Lung (tissue), 12 donors: Measurements from ENCODE around the gene TSPAN18. TPM values are rescaled to one million over a fixed set of nuclear protein-coding genes. Genes with fewer than 3 reads are reported as not detected.

ENCODE experiments used
- ATAC-seq: fragments of 200-7000 bp; cut with Tn5 transposase; one replicate; pipeline ENCODE4 v1.9.1; 2020; ENCODE audit warnings: moderate number of reproducible peaks; ENCODE audit not compliant: insufficient read depth, low FRiP score
- DNase-seq, 3 donors: peaks; one replicate each; pipeline ENCODE4 v3.0.0-alpha.2; 2013 to 2017
- H3K27ac ChIP-seq, 2 donors: one replicate each; pipeline ENCODE4 v1.5.1; 2013; ENCODE audit warnings: mild to moderate bottlenecking in 2 of 2, moderate library complexity in 2 of 2, control low read depth in 1 of 2, inconsistent platforms in 1 of 2, low read depth in 1 of 2, low read length in 1 of 2
- H3K27me3 ChIP-seq, 3 donors: one replicate each; pipeline ENCODE4 v1.5.1; 2013; ENCODE audit warnings: low read length in 2 of 3; ENCODE audit not compliant: control insufficient read depth in 3 of 3, insufficient read depth in 3 of 3
- H3K36me3 ChIP-seq, 4 donors: one replicate each; pipeline ENCODE4 v1.5.1; 2013; ENCODE audit warnings: low read length in 4 of 4, mild to moderate bottlenecking in 1 of 4, moderate library complexity in 1 of 4; ENCODE audit not compliant: control insufficient read depth in 4 of 4, insufficient read depth in 4 of 4
- H3K4me1 ChIP-seq, 5 donors: one replicate each; pipeline ENCODE4 v1.5.1; 2013; ENCODE audit warnings: low read length in 5 of 5, mild to moderate bottlenecking in 2 of 5, moderate library complexity in 1 of 5; ENCODE audit not compliant: control insufficient read depth in 5 of 5, insufficient read depth in 5 of 5
- H3K4me3 ChIP-seq: one replicate; pipeline ENCODE4 v1.5.1; 2013; ENCODE audit warnings: mild to moderate bottlenecking, control low read depth, moderate library complexity
- H3K9ac ChIP-seq, 2 donors: one replicate each; pipeline ENCODE4 v1.5.1; 2013; ENCODE audit warnings: low read length in 2 of 2, control low read depth in 1 of 2; ENCODE audit not compliant: insufficient read depth in 1 of 2
- H3K9me3 ChIP-seq, 4 donors: one replicate each; pipeline ENCODE4 v1.5.1; 2013; ENCODE audit warnings: low read length in 3 of 4, mild to moderate bottlenecking in 1 of 4, moderate library complexity in 1 of 4; ENCODE audit not compliant: control insufficient read depth in 4 of 4, insufficient read depth in 3 of 4
- CTCF ChIP-seq: IDR thresholded peaks from 2 replicates; pipeline ENCODE4 v1.5.1; 2012; ENCODE audit warnings: mild to moderate bottlenecking; ENCODE audit errors: control extremely low read depth, extremely low read depth
- WGBS, 2 donors: extraction: QIAGEN DNeasy Blood & Tissue Kit; methylation state at CpG; one replicate each; pipeline ENCODE4 v1.1.7; 2013; 5-methylcytosine and 5-hydroxymethylcytosine counted together
- polyA plus RNA-seq, 2 donors: library from polyadenylated mRNA; stranded (reverse); fragments of 200-250 nt; gene quantifications; one replicate each; pipeline ENCODE4 v1.2.1, GENCODE V29; 2013
- total RNA-seq, 2 donors: library from RNA; depleted of rRNA in 1 of 2; stranded (reverse); fragments of >200 nt in 1 of 2; gene quantifications; one replicate each; pipeline ENCODE4 v1.2.1, GENCODE V29; 2014 to 2021
- donor health status: control.
- donor health status: control.
- donor health status: Bipolar disorder and iron deficiency.
- donor health status: healthy.
- donor health status: DM: yes; HTN: yes; CAD: no.

TSPAN18 gene
- total and polyA plus RNA-seq, 4 donors: 8.3 to 40.7 (median 21.4) TPM

- H3K4me3 ChIP-seq: no peak overlapping the region
- peak; percentile 12 for TF ChIP-seq CTCF
- DNase-seq (peak in 1 of 3 donors; percentile 11), ATAC-seq (no peak)
- H3K4me1 ChIP-seq: peaks cover 5 to 25% (median 14%) of the 10 kb centered on the region in 5 donors
- peak overlapping the region in 1 of 2 donors; percentile 7 for H3K27ac ChIP-seq
- H3K36me3 ChIP-seq: no peaks in the 10 kb centered on the region
- H3K27me3 ChIP-seq: no peaks in the 10 kb centered on the region
- H3K9me3 ChIP-seq: no peaks in the 10 kb centered on the region
- no peak overlapping the region for H3K9ac ChIP-seq
- 45 to 46% methylated on average over 12 of the region's 12 CpGs for WGBS, 2 donors
These were observed 48.7 kb downstream of the TSPAN18 start for GRCh38 chr11:44775366-44775984.

GRCh38 chr11:44775985-44776446 lies 49.3 kb downstream of the TSPAN18 start:
- Histone ChIP-seq H3K36me3 (no peaks in the 10 kb centered on the region), H3K4me1 (peaks cover 6 to 27% (median 15%) of the 10 kb centered on the region in 5 donors), H3K9ac (no peak overlapping the region), H3K4me3 (no peak overlapping the region), H3K27ac (no peak overlapping the region), H3K27me3 (no peaks in the 10 kb centered on the region), H3K9me3 (no peaks in the 10 kb centered on the region)
- 72 to 82% methylated on average over 7 of the region's 7 CpGs for WGBS, 2 donors
- no peak for TF ChIP-seq CTCF
- DNase-seq (peak in 2 of 3 donors; percentile 30 to 52), ATAC-seq (no peak)

GRCh38 chr11:44776551-44777208 lies 49.9 kb downstream of the TSPAN18 start:
- H3K27ac ChIP-seq: no peak overlapping the region
- H3K36me3 ChIP-seq: no peaks in the 10 kb centered on the region
- no peaks in the 10 kb centered on the region for H3K27me3 ChIP-seq
- no peak overlapping the region for H3K9ac ChIP-seq
- no peak overlapping the region for H3K4me3 ChIP-seq
- TF ChIP-seq CTCF: no peak
- no peaks in the 10 kb centered on the region for H3K9me3 ChIP-seq
- no peak for ATAC-seq
- 93 to 96% methylated on average over 6 of the region's 6 CpGs for WGBS, 2 donors
- peak in 1 of 3 donors; percentile 9 for DNase-seq
- peaks cover 8 to 28% (median 15%) of the 10 kb centered on the region in 5 donors for H3K4me1 ChIP-seq
